Effector CD8-positive, alpha-beta T cell (primary cell): ENCODE measurements around the gene ANKDD1A.
A peak's percentile ranks its signal among the peaks of the same experiment; 100 is the strongest.

ENCODE experiments used
- DNase-seq: peaks from one replicate; lab custom pipeline; 2025; lab: John Stamatoyannopoulos, UW

ANKDD1A gene

DNA sequence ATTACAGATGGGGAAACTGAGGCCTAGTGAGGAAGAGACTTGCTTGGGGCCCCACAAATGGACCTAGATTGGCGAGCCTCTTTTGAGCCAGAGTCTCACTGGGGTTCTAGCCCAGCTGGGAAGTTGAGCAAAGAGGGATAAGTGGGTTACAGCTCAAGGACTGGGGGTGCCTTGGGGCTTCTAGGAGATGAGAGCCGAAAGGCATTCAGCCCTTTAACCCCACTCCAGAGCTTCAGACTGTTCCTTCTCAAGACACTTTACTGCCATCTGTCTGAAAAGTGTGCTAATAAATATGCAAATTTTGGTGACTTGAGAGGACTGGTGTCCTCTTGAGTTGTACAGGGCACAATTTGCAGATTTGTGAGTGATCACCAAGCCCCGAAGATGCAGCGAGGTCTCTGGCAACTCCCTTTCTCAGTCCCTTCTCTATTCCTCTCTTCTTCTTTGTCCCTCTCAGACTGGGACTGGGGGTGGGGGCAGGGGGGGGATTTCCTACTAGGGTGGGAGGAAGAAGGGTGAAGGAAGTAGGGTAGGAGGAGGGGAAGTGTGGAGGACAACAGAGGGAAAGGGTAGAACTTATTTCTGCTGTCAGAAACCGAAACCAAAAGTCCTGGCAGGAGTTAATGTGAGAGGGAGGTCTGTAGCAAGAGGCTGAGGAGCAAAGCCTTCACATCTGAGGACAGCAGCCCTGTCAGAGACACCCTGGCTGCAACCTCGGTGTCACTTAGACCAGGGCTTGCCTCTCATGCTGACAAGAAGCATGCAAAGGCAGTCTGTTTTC is 16.2 kb upstream of the ANKDD1A start:
- no peak for DNase-seq

DNA sequence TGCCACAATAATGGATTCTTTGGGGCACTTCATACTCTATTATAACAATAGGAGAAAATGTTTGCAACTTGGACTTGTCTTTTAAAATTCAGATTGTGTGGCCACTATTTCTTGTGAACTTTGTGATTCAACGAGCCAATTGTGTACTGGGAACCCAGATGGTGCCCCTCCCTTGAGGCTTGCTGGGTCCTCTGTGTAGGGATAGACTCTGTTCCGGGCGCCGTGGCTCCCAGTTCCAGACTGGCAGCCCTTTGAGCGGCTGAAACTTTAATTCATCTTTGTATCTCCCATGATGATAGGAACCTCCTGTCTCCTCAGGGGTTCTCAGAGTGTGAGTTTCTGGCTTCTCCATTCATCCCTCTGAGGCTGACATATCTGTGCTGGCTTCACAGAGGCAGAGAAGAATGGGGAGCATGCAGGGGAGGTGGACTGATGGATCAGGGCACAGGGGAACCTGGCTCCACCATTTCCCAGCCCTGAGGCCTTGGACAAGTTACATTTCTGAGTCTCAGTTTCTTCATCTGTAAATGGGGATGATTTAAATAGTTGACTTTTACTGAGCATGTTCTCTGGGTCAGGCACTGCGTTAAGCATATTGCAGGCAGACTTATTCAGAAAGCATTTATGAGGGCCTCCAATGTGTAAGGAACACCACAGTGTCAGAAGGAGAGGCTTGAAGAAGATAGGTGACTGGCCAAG is 15.2 kb upstream of the ANKDD1A start:
- no peak for DNase-seq

DNA sequence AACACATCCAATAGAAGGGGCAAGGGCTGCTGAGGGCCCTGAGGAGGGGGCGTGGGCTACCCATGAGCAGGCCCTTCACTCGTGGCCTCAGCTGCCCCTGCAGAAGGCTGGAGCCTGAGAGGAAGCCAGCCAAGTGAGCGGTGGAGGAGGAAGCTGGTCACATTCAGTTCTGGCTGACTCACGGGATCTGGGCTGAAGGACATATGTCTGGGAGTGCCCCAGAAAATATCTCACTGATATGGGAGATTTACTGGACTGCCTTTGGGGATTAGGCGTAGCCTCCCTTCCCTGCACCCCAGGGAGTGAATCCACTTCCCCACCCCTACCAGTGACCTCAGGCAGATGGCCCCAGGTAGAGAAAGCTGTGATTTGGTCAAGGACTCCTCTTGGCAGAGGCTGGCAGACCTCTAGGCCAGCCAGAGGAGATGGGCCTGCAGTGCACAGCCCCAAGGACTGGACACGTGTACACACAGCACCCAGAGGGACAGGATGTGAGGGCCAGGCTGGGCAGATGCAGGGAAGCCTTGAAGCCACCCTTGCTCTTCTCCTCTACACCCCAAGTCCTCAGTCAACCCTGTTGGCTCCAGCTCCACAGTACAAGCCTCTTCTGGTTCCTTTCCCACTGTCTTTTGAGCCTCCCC is 14.2 kb upstream of the ANKDD1A start:
- DNase-seq: no peak

DNA sequence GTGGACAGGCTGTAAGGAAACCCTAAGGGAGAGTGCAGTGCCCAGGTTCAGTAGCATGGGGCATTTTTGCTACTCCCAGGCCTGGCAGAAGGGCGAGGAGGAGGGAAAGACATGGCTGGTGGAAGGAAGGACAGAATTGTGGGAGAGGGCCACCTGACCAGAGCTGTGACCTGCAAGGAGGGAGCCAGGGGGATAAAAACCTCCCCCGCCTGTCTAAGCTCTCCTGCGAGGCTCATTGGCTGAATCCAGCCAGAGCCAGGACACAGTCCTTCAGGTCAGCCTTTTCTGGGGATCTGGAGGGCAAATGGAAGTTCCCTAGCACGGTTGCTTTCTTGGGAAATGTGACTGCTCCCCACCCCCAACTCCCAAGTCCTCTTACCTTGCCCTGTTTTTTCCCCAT is 13.3 kb upstream of the ANKDD1A start:
- no peak for DNase-seq

DNA sequence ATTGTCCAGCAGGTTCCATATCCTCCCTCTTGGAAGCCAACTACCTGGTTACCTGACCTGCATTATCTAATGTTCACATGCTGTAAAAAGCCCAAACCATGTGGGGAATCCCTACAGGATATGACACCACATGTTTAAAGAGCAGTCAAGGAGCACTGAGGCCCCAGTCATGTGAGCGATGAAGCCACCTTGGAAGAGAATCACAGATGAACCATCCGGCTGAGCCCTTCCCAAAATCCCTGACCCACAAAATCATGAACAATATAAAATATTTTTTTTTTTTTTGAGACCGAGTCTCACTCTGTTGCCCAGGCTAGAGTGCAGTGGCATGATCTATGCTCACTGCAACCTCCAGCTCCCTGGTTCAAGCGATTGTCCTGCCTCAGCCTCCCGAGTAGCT is 10.6 kb upstream of the ANKDD1A start:
- no peak for DNase-seq

DNA sequence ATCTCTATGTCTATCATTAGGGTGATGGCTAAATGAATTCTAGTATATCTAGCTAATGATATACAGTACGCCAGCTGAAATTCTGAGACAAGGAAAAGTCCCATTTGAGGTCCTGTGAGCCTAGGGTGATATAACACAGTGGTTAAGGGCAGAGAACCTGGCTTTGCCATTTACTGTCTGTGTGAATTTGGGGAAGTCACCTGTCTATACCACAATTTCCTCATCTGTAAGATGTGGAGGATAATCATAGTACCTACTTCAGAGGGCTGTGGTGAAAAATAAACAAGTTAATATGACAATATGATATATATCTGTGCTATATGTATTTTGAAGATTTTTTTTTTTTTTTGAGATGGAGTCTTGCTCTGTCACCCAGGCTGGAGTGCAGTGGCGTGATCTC is 9.8 kb upstream of the ANKDD1A start:
- DNase-seq: no peak

DNA sequence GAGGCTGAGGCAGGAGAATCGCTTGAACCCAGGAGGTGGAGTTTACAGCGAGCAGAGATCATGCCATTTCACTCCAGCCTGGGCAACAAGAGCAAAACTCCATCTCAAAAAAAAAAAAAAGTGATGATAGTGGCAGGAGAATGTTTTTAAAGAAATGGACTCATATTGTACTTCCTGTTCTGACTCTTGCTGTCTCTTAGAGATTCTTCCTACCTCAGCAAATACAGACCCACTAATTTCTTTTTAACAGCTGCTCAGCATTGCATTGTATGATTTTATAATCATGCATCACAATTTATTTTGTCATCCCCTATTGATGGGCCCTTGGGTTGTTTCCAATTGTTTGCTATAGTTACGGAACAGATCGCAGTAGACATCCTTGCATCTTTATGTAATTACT is 8.8 kb upstream of the ANKDD1A start:
- no peak for DNase-seq

DNA sequence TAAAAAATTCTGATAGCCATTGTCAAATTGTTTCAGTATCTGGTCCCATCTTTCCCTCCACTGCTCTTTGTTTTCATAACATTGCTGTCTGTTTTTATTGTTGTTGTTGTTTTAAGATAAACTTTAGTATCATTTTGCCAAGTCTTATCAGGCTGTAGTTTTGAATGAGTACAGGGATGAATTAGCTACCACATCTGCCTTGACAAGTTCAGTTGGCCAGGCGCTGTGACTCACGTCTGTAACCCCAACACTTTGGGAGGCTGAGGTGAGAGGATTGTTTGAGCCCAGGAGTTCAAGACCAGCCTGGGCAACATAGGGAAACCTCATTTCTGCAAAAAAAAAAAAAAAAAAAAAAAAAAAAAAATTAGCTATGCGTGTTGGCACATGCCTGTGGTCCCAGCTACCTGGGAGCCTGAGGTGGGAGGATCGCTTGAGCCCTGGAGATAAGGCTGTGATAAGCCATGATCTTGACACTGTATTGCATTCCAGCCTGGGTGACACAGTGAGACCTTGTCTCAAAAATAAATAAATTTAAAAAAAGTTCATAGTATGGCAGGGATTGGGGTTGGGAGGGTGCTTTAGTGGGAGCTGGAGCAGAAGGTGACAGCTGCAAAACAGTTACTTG is 8.3 kb upstream of the ANKDD1A start:
- no peak for DNase-seq

DNA sequence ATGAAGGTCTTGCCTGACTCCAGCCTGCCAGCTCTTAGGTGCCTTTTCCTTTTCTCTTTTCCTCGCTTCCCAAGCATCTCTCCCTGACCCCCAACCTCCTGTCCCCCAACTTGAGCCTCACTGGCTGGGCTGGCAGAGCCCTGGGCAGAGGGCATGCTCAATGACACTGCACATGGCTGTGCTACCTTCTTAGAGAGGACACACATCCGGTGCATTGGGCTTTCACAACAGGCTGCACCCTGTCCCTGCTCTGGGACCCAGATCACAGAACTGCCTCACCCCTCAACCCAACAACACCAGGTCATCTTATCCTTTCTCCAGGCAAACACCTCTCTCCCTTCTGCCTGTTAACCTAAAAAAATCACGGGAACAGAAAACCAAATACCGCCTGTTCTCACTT is 7.5 kb upstream of the ANKDD1A start:
- no peak for DNase-seq

DNA sequence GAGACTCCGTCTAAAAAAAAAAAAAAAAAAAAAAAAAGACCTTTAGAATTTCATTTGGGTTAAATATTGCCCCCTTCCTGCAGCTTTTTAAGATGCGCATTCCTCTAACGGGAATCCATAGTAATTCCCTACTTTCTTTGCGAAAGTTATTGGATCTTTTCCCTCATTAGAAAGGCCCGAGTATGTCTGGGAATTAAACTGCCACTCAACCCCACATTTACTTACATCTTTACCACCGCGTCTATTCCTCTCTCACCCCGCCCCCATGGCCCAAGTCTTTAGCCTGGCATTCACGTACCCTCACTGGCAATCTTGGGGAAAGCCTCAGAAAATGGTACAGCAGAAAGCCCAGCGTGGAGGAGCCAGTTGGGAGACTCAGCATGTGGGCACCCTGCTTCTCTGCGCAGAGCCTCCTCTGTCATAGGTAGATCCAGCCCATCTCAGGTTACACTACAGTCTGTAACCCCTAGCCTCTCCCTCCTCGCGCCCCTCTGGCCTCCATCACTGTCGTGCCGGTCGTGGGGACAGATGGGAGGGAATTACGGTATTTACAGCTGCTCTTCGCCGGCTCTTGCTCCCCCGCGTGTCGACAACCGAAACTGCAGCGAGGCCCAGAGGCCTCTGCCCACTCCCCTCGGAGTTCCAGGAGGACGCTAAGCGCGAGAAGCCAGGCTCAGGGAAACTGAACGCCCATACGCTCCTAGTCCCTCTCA is 6.4 kb upstream of the ANKDD1A start:
- peak; percentile 62 for DNase-seq

DNA sequence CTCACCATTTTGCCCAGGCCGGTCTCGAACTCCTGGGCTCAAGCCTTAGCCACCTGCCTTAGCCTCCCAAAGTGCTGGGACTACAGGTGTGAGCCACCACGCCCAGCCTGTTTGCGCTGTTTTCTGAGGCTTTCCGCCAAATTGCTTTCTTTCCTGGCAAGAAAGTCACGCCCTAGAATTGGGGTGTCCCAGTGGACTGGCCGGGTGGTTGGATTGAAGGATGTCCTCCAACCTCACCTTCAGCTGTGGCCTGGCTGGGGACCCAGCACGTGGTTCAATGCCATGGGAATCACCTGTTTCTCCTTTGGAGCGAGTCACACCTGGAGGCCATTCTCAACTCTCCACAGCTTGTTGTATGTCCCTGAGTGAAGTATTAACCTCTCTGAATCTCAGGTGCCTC is 5.8 kb upstream of the ANKDD1A start:
- DNase-seq: no peak

DNA sequence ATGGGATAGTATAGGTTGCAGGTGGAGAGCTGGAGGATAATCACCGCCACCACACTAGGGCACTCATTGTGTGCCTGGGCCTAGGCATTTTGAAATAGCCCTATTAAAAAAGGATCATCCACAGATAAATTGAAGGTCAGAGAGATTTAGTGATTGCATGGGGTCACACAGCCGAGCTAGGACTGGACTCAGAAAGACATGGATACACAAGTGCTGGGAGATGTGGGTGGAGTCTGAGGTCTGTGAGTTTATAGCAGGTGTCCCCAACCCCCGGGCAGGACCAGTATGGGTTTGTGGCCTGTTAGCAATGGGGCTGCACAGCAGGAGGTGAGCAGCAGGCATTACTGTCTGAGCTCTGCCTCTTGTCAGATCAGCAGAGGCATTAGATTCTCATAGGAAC is 5.3 kb upstream of the ANKDD1A start:
- DNase-seq: no peak

DNA sequence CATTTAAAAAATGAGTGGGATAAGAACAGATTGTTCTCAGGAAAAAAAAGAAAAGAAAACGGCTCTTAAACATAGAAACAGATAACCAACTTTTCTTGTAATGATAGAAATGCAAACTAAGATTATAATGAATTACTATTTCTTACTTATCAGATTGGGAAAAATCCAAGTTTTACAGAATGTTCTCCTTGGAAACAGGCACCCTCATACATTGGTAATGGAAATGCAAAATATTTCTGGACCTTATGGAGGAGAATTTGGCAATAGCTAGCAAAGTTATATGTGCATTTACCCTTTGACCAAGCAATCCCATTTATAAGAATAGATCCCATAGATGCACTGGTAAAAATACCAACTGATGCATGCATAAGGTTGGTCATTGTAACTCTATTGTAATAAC is 3.7 kb upstream of the ANKDD1A start:
- DNase-seq: no peak

DNA sequence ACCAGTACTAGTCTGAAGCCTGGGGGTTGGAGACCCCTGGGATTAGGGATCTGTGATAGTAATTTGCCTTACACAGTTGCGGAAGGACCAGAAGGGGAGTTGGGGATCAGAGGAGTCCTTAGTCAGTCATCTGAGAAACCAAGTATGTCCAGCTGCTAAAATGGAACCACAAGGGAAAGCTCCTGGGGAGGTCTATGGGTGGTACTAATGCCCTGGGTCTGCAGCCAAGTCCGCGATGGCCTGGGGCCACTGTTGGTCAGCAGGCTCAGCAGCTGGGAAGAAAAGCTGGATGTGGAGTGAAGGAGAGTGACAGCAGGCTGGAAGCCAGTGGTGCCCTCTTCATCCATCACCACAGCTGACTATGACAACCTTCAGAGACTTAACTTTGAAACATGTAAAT is 2.2 kb upstream of the ANKDD1A start:
- DNase-seq: no peak

DNA sequence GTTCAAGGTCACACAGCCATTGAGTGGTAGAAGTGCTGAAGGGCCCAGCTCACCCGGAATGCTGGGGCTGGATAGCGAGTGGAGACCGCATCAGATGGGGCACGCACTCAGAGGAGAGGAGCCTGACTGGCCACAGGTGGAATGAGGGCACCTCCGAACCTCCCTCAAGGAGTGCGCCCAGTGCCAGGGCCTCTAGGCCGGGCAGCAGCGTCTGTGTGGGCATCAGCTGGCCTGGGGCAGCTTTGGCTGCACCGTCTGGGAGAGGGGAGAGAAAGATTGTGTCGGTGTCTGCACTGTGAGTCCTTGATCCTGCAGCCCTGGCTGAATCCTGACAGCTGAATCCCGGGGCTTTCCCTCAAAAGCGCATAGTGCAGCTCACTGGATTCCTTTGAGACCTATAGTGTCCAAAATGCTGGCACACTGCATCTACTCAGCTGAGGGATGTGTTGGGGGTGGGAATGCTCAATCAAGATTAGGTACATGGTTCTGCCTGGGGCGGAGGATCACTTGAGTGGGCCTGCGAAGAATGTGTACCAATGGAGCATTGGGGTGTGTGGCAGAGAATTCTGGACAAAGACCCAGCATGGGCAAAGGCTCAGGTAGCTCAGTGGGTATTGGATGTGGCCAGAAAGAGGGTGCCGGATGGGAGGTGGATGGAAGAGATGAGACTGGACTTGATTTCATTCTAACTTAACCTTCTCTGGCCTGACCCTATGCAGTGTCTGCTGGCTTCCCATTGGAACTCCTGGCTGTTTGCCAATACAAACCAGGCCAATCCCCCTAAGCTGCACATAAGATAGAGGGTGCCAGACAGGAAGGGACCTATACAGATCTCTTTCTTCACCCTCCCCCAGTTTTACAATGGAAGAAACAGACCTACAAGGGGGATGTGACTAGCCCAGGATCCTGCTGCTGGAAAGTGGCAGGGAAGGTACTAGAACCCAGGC is 950 bp downstream of the ANKDD1A start:
- DNase-seq: no peak

DNA sequence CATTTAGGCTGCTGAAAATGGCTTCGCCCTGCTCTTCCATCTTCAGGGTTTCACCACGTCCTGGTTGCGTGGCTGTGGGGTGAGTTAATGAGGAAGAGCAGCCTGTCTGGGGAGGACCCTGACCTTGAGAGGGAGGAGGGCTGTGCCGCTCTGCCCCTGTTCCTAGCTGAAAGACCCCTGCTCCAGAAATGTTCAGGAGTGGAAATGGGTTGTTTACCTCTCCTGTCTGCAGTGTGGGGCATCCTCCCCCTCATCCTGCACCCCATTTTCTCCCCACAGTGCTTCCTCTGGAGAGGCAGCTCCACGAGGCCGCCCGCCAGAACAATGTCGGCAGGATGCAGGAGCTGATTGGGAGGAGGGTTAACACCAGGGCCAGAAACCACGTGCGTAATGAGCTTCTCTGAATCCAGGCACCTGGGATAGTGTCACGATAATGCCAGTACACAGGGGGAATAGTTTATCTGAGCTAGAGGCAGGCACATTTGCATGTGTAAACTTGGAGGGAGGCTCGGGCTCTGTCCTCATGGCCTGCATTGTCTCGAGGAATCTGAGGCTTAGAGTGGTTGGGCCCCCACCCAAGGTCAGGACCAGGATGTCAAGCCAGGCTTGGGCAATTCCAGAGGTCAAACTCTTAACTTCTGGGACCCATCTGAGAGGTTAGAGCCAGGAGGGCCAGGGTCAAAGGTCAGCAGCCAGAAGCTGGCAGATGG is 4.0 kb downstream of the ANKDD1A start:
- no peak for DNase-seq

DNA sequence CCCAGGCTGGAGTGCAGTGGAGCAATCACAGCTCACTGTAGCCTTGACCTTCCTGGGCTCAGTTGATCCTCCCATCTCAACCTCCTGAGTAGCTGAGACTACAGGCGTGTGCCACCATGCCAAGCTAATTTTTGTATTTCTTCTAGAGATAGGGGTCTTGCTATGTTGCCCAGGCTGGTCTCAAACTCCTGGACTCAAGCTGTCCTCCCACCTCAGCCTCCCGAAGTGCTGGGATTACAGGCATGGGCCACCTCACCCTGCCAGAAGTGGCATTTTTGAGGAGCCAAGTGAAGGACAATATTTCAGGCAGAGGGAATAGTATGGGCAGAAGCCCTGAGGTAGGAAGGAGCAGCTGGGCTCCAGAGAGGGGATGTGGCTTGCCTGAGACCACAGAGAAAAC is 4.7 kb downstream of the ANKDD1A start:
- DNase-seq: no peak

DNA sequence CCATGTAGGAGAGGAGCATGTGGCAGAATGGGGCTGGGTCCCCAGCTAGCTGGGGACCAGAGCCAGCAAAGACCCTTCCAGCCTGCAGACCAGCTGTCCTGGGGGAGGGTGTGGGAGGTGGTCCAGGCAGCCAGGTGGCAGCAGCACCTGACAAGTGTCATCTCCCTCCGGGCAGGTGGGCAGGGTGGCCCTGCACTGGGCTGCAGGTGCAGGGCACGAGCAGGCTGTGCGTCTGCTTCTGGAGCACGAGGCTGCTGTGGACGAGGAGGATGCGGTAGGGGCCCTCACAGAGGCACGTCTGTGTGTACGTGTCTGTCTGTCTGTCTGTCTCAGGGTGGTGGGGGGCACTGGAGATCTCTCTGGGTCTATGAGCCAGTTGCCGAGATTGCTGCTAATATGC is 5.5 kb downstream of the ANKDD1A start:
- no peak for DNase-seq

DNA sequence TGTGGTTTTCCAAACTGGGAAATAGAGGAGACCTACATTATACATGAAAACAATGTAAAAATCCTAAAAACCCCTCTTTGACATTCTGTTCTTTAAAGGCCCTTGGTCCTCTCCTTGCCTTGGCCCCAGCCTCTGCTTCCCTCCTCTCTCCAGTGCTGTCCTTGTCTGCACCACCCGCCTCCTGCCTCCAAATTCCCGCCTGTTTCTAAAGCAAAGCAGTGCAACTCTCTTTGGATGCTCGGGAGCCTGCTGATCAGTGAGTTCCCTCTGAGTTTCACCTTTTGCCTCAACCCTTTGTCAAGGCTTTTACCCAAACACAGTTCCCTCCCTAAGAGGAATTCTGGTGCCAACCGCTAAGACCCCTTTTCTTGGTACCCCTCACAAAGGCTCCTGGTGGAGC is 8.0 kb downstream of the ANKDD1A start:
- no peak for DNase-seq

DNA sequence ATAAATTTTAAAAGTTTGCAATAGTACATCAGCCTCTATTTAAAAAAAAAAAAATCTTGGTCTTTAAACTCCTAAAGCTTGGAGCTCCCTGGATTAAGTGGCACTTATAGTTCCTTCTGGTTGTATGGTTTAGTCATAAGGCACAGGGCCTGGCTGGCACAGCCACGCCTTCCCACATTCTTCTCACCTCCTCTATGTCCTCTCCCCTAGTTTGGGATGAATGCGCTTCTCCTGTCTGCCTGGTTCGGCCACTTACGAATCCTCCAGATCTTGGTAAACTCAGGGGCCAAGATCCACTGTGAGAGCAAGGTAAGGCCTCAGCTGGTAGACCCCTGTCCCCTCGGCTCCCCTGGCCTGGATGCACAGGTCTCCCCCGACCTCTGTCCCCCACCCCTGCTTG is 10.0 kb downstream of the ANKDD1A start:
- DNase-seq: no peak
